ENCODE data around the gene AP5M1.

DNA sequence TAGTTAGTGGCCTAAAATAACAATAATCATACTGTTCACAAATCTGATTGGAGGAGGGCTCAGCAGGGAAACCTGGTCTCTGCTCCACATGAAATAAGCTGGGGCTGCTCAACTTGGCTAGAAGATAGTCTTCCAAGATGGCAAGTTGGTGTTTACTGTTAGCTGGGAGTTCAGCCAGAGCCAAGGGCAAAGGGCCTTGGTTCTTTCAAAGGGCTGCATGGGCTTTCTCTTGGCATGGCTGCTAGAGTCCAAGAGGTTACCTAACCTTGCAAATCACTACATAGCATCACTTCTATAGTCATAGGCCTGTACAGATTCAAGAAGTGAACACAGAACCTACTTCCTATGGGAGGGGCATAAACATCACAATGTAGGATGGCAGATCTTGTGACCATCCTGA is 7.2 kb upstream of the AP5M1 start:
- TF ChIP-seq POLR2A (IDR thresholded peaks at IDR 0.05; ENCODE audit: low read depth, low read length), result no peak
- TF ChIP-seq, protein P1, sequence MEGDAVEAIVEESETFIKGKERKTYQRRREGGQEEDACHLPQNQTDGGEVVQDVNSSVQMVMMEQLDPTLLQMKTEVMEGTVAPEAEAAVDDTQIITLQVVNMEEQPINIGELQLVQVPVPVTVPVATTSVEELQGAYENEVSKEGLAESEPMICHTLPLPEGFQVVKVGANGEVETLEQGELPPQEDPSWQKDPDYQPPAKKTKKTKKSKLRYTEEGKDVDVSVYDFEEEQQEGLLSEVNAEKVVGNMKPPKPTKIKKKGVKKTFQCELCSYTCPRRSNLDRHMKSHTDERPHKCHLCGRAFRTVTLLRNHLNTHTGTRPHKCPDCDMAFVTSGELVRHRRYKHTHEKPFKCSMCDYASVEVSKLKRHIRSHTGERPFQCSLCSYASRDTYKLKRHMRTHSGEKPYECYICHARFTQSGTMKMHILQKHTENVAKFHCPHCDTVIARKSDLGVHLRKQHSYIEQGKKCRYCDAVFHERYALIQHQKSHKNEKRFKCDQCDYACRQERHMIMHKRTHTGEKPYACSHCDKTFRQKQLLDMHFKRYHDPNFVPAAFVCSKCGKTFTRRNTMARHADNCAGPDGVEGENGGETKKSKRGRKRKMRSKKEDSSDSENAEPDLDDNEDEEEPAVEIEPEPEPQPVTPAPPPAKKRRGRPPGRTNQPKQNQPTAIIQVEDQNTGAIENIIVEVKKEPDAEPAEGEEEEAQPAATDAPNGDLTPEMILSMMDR (conservative IDR thresholded peaks at IDR 0.05; ENCODE audit: low read depth, low read length), result no peak
- no peak for TF ChIP-seq RAD21 (IDR thresholded peaks at IDR 0.05; ENCODE audit: low read length)
- TF ChIP-seq RCOR1 (IDR thresholded peaks at IDR 0.05; ENCODE audit: insufficient replicate concordance, low read length), result no peak
- TF ChIP-seq BHLHE40 (IDR thresholded peaks at IDR 0.05; ENCODE audit: low read depth, low read length), result no peak
- no peak for TF ChIP-seq MAZ (IDR thresholded peaks at IDR 0.05; ENCODE audit: borderline replicate concordance, low read depth, low read length)
- TF ChIP-seq, protein P2, sequence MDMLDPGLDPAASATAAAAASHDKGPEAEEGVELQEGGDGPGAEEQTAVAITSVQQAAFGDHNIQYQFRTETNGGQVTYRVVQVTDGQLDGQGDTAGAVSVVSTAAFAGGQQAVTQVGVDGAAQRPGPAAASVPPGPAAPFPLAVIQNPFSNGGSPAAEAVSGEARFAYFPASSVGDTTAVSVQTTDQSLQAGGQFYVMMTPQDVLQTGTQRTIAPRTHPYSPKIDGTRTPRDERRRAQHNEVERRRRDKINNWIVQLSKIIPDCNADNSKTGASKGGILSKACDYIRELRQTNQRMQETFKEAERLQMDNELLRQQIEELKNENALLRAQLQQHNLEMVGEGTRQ (IDR thresholded peaks at IDR 0.05; ENCODE audit: low read depth, low read length), result no peak
- no peak for TF ChIP-seq MXI1 (IDR thresholded peaks at IDR 0.05; ENCODE audit: borderline replicate concordance, low read depth, low read length)
- TF ChIP-seq CEBPB (IDR thresholded peaks at IDR 0.05; ENCODE audit: low read depth, low read length), result no peak
- TF ChIP-seq RFX5 (IDR thresholded peaks at IDR 0.05; ENCODE audit: low read depth, low read length), result no peak
- TF ChIP-seq MAFK (IDR thresholded peaks at IDR 0.05; ENCODE audit: low read depth, low read length), result no peak
- no peak for TF ChIP-seq CHD1 (IDR thresholded peaks at IDR 0.05; ENCODE audit: low read depth, low read length)
- TF ChIP-seq FOS (IDR thresholded peaks at IDR 0.05; ENCODE audit: low read depth, low read length), result no peak
- TF ChIP-seq, protein P3, sequence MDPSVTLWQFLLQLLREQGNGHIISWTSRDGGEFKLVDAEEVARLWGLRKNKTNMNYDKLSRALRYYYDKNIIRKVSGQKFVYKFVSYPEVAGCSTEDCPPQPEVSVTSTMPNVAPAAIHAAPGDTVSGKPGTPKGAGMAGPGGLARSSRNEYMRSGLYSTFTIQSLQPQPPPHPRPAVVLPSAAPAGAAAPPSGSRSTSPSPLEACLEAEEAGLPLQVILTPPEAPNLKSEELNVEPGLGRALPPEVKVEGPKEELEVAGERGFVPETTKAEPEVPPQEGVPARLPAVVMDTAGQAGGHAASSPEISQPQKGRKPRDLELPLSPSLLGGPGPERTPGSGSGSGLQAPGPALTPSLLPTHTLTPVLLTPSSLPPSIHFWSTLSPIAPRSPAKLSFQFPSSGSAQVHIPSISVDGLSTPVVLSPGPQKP (IDR thresholded peaks at IDR 0.05; ENCODE audit: borderline replicate concordance, low read depth, low read length), result no peak
